HG03097 (cell line): ENCODE data around the gene RPL27A.
A peak's percentile ranks its signal among the peaks of the same experiment; 100 is the strongest.

ENCODE experiments used
- ATAC-seq: cut with Tn5 transposase; IDR thresholded peaks from one replicate; pipeline ENCODE4 v1.9.1; 2021; ENCODE audit not compliant: unreplicated experiment, low FRiP score

The RPL27A gene

DNA sequence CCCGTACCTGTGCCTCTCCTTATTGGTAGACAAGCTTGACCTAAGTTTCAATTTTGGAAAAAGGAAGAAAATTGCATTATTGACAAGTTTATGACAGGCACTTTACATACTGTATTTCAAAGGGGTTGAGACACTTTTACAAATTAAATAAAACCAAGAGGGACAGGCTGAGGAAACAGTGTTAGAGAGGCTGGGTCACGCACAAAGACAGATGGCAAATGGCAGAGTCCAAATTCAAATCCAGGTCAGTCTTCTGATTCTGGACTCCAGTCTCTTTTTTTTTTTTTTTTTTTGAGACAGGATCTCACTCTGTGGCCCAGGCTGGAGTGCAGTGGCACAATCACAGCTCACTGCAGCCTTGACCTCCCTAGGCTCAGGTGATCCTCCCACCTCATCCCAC is 10.2 kb upstream of the RPL27A start:
- no peak for ATAC-seq

GRCh38 chr11:8674859-8675258 is 7.7 kb upstream of the RPL27A start:
- ATAC-seq, result no peak

- no peak for ATAC-seq
Observed at GRCh38 chr11:8676458-8676857, 6.1 kb upstream of the RPL27A start.

GRCh38 chr11:8679006-8679405 is 3.6 kb upstream of the RPL27A start:
- ATAC-seq, result no peak

- no peak for ATAC-seq
Observed at GRCh38 chr11:8681837-8682302, 722 bp upstream of the RPL27A start.

DNA sequence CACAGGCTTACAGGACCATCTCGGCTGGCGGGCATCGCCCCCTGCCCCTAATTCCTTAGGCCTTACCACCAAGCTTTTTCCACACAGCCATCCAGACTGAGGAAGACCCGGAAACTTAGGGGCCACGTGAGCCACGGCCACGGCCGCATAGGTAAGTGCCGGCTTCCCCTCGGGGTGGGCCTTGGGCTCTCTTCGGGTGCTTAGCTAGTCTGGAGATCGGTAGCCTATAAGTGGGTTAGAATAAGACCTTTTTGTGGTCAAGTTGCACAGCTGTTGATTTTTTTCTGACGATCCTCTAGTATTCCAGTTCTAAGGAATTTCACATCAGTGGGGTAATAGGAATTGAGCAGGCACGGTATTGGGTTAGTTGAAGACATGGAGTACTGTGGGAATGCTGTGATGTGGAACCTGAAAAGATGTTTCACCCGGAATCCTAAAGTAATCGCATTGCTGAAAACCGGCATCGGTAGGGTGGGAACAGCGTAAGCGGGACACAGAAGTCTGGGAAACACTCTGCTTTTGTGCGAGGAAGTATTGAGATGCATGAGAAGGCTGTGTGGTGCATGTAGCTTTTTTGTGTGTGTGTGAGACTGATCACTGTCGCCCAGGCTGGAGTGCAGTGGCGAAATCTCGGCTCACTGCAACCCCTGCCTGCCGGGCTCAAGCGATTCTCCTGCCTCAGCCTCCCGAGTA is 669 bp downstream of the RPL27A start:
- no peak for ATAC-seq

DNA sequence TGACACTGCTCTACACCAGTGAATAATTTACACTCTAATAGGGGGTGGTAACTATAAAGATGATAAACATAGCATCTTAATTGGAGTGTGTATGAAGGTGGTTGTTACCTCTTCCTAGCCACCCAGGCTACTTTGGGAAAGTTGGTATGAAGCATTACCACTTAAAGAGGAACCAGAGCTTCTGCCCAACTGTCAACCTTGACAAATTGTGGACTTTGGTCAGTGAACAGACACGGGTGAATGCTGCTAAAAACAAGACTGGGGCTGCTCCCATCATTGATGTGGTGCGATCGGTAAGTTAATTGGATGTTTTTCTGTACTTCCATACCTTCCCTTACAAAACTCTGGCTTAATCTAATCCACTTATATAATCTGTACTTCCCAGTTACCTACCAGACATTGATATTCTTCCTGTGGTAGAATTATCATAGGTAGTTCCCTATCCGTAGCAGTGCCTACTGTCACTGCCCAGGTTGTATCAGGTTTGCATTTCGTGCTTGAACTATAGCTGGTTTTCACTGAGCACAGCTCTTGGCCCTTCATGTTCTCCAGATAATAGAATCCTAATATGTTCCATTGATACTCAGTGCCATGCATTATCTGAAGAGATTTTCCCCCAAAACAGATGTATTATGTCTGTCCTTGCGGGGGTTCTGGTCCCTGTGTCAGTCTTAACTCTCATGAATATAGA is 2.2 kb downstream of the RPL27A start:
- no peak for ATAC-seq

- ATAC-seq, result no peak
Observed at GRCh38 chr11:8685306-8685705, 2.7 kb downstream of the RPL27A start.

DNA sequence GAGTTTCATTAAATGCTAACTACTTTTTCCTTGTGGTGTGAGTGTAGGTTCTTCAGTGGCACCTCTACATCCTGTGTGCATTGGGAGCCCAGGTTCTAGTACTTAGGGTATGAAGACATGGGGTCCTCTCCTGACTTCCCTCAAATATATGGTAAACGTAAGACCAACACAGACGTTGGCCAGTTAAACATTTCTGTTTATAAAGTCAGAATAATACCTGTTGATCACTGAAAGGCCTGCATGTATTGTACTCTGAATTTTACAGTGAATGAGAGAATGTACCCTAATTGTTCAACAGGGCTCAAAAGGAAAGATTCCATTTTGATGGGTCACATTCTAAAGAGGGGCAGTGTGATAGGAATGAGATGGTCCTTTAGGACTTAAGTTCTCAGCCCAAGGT is 3.2 kb downstream of the RPL27A start:
- no peak for ATAC-seq

- no peak for ATAC-seq
Observed at GRCh38 chr11:8686325-8686724, 3.7 kb downstream of the RPL27A start.

DNA sequence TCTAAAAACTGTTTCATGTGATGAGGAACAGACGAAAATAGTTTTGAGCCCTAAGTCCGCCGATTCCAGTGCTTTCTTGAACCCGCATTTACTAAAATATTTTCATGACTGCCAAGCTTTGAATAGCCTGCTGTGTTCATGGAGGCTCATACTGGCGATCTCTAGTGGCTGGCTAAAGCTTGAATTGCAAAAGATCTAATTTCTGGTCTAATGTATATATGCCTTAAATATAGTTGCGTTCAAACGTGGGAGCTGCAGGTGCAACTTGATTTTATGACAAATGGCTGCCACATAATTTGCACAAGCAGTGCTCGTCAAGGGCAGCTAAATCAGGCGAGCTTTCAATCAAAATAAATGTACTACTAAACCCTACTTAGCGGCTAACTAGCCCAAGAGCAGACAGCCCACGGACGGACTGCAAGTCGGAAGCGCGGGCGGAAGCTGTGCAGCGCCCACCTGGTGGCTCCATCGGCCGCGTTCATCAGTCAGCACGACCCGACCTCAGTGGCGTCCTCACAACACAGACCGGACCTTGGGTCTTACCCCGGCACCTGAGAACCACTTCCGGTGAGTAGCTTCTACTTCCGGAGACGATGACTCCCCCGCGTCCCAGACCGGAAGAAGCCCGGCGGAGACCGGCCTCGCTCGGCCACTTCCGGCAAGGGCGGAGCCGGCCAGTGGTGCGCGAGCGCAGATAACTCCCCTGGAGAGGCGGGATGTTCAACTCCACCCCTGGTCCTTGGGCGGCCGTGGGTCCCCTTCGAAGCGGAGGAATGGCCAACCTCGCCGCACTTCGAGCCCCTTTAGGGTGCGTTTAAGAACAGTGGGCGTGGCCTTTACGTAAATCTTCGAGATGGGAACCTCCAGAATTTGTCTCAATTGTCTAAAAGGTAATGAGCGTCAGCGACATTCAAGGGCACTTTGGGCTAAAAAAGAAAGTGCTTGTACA is 6.1 kb downstream of the RPL27A start:
- ATAC-seq, result peak; percentile 95

- no peak for ATAC-seq
Observed at GRCh38 chr11:8689726-8690255, 7.2 kb downstream of the RPL27A start.

GRCh38 chr11:8690374-8691342 is 8.1 kb downstream of the RPL27A start:
- ATAC-seq, result no peak

GRCh38 chr11:8691601-8692000 is 9.0 kb downstream of the RPL27A start:
- ATAC-seq, result no peak

GRCh38 chr11:8692417-8692816 is 9.8 kb downstream of the RPL27A start:
- no peak for ATAC-seq

GRCh38 chr11:8693010-8693551 is 10.5 kb downstream of the RPL27A start:
- ATAC-seq, result no peak

DNA sequence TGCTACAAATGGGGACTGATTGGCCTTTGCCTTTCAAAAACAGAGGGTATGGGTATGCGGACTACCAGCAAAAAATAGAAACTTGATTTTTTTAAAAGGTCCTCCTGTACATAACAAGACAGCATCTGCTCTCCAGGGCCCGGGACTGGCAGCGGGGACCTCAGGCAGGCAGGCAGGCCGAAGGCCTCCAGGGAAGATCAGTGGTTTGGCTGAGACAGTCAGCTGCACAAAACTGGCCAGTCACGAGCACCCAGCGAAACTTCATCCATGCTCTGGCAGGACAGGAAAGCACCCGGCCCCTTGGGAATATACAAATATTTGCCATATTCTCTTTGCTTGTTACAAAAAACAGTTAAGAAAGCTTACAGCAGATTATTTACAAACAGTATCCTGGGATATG is 11.0 kb downstream of the RPL27A start:
- ATAC-seq, result no peak

DNA sequence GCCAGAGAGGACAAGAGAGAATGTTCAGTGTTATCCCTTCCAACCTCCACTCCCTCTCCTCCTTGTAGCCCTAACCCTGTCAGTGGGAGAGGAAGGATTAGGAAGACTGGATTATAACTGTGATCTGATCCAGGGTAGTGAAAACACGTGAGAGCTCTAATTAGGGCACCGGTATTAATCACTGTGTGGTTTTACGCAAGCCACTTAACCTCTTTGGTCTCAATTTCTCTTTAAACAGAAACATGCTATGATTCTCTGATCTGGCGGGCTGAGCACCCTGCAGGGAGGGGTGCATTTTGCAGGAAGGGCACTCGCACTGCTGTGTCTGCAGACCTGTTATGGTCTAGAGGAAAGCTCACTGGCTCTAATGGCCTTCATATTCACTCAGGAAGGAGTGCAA is 11.5 kb downstream of the RPL27A start:
- no peak for ATAC-seq

GRCh38 chr11:8697054-8697453 is 14.5 kb downstream of the RPL27A start:
- no peak for ATAC-seq
